ENCODE data around the gene TMEM30B.
"Not testable (repeated sequence)": the region's sequence is repeated elsewhere in the genome, so short reads cannot be mapped to it uniquely, and the experiment has no call there.

Gene TMEM30B

DNA sequence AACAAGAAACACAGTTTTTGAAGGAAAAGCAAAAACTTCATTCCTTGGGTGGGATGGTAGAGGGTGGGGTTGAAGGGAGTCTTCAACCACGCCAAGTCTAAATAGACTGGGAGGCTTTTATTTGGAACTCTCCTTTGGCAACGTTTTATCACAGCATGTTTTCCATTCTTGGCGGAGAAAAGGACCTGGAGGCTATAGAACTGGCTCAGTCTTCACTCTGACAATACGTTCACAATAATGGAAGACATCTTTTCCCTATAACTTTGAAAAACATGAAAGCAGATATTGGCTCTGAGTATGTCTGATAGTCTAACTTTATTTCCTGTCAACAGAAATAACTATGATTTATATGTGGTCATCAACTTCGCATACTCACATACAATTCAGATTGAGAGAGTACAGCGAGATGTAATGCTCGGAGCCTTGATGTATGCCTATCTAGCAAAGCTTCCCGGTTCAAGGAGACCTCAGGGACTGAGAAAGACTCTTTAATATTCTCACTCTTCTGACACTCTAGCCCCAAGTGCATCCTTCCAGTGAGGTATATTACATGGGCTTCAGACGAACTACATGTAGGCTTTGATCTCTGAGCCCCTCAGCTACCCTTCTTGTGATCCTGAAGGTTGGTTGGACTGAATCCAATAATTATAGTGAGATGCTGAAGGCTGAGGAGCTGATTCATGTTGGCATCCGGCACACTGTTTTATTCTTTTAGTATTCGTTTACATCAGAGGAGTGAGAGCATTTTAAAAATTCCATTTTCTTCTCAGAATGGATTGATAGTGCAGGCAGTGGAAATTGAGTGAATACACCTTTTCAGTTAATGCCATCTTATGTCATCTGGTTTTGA lies 14.0 kb downstream of the TMEM30B start:
- no peak for DNase-seq (ENCODE audit: low read depth in 2 of 2)

DNA sequence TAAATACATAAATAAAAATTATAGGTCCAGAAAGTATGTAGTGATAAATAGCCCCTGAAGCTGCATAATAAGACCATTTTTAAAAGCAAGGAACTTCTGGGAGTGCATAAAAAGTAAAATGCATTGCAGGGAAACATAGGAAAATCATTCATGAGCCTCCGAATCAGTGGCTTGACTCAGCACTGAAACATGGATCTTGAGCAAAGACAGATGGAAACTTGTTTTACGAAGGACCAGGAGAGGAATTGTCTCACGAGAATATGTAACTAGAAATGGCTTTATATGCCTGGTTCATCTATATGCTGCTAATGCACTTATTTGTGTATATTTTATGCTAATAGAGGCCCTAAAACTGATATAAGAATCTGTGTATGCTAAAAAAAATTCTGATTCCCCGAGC lies 14.7 kb downstream of the TMEM30B start:
- DNase-seq (ENCODE audit: low read depth in 2 of 2), result no peak

DNA sequence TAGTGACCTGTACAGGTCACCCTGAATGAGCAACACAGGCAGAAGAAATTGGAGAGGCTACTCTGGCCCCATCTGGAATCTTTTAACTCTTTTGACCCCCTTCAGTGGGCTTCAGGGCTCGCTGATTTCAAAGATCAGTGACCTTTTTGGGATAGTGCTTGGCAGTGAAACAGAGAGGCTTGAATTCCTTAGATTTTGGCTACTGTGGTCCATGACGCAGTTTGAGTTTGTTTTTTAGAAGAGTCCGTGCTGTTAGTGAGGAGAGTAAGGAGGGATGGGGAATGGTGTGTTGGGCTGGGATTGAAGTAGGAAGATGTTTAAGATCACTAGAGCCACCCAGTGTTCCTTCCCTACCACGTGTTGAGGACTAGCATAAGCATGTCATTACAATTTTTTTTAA lies 16.5 kb downstream of the TMEM30B start:
- no peak for DNase-seq (ENCODE audit: low read depth in 2 of 2)

DNA sequence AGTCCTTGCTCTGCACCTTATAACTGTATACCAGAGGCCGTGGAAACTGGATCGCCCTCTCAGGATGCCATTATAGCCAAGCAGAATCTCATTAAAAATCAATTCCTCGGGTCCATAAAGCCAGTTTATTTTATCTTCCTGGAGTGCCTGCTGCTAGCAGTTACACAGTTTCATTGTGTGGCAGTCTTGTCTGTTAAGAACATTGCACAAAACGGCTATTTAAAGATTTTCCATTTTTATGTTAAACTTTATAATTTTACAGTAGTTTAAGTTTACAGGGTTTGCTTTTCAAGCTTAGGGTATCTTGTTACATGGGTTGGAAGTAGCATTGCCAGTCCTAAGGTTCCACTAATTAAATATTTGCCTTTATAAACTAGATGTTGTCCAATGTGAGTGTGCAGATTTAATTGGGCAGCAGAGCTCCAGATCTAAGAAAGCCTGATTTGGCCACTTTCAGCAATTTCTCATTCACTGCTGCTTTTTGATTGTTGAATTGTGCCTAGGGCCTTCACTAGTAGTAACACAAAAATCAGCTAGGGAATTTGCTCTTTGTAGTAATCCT lies 17.0 kb downstream of the TMEM30B start:
- DNase-seq (ENCODE audit: low read depth in 2 of 2), result no peak

DNA sequence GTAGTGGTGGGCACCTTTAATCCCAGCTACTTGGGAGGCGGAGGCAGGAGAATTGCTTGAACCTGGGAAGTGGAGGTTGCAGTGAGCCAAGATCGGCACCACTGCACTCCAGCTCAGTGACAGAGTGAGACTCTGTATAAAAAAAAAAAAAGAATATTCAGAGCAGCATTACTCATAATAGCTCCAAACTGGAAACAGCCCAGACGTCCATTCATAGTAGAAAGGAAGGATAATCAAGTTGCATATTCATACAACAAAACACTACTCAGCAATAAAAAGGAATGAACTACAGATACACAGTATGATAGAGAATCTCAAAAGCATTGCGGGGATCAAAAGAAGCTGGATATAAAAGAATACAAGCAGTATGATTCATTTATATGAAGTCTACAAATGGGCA lies 19.1 kb downstream of the TMEM30B start:
- DNase-seq (ENCODE audit: low read depth in 2 of 2), result no peak

DNA sequence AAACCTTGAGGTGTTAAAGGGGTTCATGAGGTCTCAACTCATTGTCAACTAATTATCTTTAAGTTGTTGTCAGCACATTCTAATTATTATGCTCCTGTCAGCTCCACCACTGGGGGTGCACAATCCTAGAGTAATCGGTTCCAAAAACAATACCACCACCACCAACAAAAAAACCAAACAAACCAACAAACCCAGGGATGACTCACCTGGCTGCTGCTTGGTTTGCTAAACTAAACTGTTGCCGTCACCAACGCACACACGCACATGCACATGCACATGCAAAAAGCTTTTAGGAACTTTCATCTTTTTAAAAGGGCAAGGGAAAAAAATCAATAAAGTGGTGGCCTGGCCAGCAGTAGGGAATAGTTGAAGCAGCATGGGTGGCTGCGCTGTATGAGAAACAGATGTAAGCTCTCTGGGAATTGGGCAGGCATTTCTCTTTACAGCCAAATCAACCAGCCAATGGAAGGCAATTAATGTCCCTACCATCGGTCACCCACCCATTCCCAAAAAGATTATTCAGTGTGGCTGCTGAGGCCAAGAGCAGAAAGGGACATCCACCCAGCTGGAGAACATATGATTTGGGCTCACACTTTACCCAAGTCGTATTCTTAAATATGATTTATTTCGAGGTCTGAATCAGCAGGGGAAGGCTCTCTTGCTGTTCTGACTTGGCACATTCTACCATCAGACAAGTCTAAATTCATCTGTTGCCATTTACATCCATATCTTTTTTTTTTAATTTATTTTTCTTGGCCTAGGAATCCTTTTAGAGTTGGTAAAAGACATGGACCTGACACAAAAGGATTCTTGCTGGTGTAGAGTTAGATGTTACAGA lies 20.0 kb downstream of the TMEM30B start:
- no peak for DNase-seq (ENCODE audit: low read depth in 2 of 2)

DNA sequence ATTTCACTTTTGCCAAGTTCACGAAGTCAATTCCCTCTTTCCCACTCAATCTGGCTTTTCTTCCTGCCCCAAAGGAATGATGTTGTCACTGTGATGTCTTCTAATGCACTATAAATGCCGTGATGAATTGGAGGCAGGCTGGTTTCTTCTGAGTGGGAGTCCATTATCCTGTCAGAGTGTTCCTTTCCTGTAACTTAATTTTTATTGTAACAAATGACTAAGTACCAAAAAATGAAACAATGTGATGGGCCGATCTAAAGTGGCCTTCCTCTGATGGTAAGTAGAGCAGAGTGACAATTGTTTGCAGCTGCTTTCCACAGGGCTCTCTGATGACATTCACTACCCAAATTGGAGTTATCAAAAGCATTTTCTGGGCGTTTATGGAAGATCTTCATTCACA lies 22.2 kb downstream of the TMEM30B start:
- DNase-seq (ENCODE audit: low read depth in 2 of 2), result no peak

DNA sequence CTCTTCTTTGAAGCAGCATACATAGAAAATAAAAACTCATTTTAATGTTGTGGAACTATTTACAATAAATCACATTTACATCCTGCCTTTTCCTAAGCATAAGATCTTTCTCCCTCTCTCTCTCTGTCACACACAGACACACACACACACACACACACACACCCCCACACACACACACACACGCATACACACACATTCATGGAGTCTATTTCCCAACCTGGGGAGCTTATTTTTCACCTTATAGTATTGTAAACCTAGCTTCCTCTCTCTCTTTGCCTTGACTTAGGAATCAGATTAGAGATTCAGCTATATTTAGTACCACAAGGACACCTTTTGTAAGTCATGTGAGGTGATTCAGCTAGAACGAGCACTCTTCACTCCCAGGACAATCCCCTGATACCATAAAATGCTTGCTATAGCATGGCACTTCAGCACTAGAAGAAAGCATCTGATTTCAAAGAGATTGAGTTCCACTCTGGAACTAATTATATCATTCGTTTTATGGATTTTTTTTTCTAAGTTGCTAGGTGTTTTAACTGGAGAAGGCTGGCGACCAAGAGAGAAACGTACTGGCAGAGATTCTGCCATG lies 23.6 kb downstream of the TMEM30B start:
- no peak for DNase-seq (ENCODE audit: low read depth in 2 of 2)

DNA sequence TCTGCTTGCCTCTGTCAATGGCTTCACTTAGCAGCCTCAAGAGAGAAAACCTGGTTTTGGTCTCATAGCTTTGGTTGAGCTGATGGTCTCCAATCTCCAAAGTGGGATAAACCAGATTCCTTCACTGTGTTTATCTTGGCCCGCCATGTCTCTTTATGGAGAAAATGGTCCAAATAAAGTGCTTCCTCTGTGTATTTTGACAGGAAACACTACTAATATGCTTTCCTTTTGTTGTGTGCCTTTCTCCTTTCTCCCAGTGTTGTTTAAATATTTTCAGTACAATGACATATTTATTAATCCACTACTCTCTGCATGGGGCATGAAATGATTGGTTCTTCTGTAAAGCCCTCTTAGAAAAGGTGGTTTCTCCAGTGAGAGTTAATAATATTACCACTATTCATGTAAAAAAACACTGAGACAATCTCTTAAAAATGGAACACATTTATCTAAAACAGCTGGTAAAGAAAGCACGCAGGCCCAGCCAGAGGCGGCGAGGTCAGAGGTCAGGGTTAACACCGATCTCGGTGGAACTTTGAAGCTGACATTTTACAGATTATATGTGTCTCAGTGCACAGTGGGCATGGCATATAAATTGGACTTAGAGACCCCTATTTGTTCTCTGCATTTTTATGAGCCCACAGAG lies 24.2 kb downstream of the TMEM30B start:
- DNase-seq (ENCODE audit: low read depth in 2 of 2), result no peak

DNA sequence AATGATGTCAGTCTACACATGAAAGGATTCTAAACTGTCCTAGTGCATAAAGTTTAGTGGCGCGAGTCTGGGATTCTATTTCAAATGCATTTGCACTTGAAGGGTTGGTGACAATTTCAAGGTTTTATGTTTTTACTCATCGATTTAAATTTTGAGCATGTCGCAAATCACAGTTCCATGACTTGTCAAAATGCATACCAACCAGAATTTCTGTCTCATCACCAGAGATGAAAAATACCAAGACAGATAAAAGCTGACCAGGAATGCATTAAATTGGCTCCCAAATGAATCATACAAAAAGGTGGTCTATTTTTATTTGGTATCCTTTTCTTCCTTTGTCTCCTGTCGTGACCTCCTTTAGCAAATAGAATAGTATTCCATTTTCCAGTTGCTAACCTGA lies 25.2 kb downstream of the TMEM30B start:
- DNase-seq (ENCODE audit: low read depth in 2 of 2), result no peak

DNA sequence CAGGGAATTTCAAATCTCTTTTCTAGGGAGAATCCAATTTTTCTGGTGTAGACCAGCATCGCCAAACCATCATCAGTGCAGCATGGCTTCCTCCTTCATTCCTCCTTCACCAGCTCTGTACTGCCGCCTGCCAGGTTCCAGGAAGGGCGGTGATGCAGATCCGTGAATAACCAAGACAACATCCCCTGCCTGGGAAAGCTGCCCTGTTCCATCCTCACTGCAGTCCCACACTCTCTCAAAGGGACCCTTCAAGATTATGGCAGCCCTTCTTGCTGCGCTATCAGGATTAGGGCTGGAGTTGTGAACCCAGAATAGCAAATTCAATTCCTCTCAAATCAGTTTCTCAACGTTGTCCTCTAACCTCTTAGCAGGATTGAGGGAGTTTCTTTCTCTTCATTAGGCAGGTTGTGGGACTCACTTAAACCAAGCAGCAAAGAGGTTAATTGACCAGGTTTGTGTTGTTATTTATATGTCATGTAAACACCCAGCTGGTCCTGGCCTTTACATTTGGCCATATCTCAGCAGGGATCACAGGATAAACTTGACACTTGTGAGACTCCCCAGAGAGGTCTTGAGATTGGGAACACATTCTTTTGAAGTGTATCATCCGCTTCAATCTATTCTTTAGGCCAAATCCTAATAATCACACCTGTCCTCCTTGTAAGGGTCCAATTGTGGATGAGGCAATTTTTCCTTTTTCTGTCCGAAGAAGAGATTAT lies 26.2 kb downstream of the TMEM30B start:
- no peak for DNase-seq (ENCODE audit: low read depth in 2 of 2)

DNA sequence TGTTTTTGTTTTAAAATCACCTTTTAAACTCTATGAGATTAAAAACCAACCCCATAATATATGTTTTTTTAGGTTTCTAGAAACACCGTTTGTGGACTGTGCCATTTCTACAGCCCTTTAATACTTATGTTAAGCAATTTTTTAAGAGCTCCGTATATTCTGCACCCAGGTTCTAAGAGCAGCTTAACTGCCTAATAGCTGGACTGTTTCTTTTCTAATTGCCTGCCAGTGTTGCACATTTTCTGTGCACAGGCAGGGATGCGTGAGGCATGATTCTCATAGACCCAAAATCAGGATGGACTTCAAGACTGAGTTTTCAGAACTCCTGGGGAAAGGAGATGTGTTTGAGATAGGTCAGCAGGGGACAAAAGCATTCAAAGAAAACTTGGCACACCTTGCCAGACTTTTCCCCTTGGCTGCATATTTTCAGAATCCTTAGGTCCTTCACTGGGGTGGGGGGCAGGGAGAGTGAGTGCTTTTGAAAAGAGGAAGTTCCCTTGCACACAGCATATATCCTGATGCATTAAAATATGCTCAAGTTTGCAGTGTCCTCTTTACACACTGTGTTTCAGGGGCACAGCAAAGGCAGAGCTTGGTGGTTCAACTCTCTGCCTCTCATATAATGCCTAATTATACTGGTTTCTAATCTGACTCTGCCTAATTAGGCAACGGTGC lies 27.9 kb downstream of the TMEM30B start:
- DNase-seq (ENCODE audit: low read depth in 2 of 2), result no peak

DNA sequence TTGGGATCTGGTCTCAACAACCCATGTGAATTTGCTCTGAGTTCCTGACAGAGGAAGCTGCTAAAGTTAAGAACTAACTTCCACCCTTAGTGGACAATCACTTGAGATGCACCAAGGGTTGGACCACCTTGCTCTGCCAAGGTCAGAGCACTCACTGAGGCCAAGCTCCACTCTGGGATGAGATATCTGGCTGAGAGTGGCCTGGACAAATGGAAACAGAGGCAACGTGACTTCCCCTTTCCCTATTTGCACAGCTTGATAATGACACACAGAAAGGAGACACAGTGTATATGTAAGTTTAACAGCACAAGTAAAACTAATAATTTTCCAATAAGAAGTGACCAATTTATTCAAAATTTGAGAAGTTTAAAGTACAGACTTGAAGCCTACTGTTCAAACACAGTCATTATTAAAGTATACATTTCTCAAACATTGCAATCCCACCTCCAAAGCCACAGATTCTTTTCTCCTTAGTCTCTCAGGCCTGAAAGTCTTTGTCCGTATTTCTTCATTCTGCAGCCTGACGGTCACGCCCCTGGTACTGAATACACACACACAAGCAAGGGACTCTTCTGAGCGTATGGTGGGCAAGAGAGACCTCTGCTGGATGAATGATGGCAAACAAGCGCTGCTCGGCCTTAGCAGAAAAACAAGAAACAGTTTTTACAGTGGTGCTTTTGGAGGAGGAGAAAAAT lies 28.6 kb downstream of the TMEM30B start:
- peak in 1 of 2 donors; percentile 27 for DNase-seq (ENCODE audit: low read depth in 2 of 2)

DNA sequence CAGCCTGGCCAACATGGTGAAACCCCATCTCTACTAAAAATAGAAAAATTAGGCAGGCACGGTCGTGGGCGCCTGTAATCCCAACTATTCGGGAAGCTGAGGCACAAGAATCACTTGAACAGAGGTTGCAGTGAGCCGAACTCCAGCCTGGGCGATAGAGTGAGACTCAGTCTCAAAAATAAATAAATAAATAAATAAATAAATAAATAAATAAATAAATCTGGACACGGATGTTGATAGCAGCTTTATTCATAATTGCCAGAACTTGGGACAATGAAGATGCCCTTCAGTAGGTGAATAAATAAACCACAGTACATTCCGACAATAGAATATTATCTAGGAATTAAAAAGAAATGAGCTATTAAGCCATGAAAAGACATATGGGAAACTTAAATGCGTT lies 31.1 kb downstream of the TMEM30B start:
- no peak for DNase-seq (ENCODE audit: low read depth in 2 of 2)

DNA sequence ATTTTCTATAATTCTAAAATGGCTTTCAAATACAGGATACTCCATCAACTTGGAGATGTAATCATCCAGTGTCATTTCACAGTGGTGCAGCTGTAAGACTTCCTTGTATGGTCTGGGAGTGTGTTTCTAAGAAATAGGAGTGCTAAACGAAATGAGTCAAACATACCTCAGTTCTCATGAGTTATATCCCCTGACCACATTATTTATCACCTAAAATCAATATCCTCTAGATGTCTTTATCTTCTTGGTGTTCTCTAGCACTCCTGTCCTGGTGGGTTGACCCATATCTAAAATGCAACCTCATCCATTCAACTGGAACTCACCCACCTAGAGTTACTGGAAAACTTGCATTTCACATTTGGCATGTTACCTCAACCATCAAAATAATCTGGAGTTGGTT lies 33.2 kb downstream of the TMEM30B start:
- no peak for DNase-seq (ENCODE audit: low read depth in 2 of 2)

DNA sequence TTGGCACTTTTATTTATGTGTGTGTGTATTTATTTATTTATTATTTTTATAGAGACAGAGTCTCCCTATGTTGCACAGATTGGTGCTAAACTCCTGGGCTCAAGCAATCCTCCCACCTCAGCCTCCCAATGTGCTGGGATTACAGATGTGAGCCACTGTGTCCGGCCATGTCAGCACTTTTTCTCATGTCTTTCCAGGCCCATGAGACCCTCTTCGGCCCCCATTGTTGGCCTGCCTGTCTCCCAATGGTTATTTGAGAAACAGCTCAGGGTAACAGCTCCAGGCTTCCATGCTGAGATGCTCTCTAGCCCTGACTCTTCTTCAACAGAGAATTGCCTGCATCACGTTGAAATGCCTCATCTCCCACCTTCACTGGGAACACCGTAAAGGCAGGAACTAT lies 34.4 kb downstream of the TMEM30B start:
- no peak for DNase-seq (ENCODE audit: low read depth in 2 of 2)

DNA sequence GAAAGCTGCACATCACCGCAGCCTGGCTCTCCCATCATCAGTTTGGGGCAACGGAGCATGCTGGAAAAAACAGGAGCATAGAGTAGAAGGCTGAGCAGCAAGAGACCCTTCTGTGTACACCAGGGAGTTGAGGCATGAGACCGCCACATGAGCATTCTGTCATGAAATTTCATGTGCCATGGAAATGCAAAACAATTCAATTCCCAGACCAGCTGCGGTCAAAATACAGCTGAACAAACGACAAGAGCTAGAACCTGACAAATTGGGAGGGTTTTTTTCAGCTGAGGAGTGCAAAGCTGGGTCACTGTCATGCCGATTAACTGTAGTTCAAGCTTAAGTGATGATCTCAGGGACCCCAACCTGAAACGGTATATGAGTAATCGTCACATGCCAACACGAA lies 37.1 kb downstream of the TMEM30B start:
- no peak for DNase-seq (ENCODE audit: low read depth in 2 of 2)

DNA sequence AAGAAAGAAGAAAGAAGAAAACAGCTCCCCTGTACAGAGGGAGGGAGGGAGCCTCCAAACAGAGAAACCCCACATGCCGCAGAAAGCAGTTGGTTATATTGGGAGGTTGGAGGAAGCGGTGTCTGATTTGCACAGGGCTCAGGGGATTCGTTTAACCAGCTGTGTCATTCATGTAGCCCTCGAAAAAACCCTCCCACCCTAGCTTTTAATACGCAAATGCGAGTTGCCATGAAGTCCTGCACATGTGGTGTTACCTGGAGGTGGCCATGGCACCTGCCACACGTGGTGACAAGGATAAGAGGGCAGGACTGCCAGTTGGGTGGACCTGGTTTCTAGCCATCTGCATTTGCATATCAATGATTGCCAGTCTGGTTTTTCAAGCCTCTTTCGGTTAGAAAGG lies 40.9 kb downstream of the TMEM30B start:
- no peak for DNase-seq (ENCODE audit: low read depth in 2 of 2)

DNA sequence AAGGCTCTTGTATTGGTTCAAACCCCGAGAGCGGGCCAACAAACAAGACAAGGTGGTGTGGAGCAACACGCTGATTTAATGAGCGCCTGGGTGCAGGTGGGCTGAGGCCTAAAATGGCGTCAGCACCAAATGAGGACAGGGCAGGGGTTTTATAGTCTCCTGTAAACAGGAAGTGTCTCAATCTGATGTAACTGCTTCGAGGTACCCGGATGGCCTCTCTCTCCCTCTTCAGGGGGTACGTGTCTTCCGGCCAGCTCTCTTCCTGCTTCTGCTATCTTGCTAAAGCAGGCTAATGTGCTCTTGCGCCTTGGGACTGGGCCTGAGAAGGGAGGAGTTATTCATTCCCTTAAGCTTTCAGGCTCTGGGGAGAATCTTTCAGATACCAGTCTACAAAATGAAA lies 41.9 kb downstream of the TMEM30B start:
- DNase-seq (ENCODE audit: low read depth in 2 of 2), result not testable (repeated sequence)

DNA sequence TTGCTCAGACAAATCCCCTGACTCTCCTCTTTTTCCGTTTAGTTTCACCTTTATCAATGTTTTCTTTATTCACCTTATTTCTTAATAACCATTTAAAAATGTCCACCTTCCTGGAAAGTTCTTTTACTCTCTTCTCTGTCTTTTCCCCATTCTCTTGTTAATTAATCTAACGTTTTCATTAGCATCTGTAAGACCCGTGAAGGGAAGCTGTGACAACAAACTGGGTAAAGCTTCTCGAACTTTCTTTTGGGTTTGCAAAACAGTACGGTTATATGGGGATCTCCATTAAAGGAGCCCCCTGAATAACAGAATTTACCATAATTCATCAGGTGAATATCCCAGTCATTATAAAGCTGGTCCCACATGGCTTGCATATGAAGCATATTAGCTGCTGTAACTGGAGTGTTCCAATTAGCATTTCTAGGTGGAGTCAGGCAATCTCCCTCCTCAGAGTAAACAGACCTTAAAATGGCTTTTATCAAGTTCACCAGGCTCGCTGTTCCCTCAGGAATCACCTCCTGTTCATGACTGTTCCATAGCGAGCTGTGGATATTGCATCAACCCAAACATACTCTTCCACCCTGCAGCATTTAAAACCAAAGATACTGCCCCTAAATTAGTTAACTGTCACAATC lies 42.4 kb downstream of the TMEM30B start:
- DNase-seq (ENCODE audit: low read depth in 2 of 2), result no peak

Data from stimulated activated CD4-positive, alpha-beta T cell treated with anti-CD3 and anti-CD28 coated beads, Interleukin-1b, Interleukin-23, amount 100 ng/mL, for 1 hour (primary cell).